ENCODE measurements around the gene CACNA1C.

Gene CACNA1C

GRCh38 chr12:2393996-2394395 is 341.2 kb downstream of the CACNA1C start:
- DNase-seq, result no peak

- peak in 2 of 14 donors; percentile 1 to 8 for DNase-seq
Measured at GRCh38 chr12:2395354-2395977, 342.7 kb downstream of the CACNA1C start.

- DNase-seq, result peak in 1 of 14 donors; percentile 35
Measured at GRCh38 chr12:2396448-2396871, 343.7 kb downstream of the CACNA1C start.

- DNase-seq, result peak in 4 of 14 donors; percentile 4 to 52 (median 8)
Measured at GRCh38 chr12:2397356-2398045, 344.7 kb downstream of the CACNA1C start.

- no peak for DNase-seq
Measured at GRCh38 chr12:2401040-2401439, 348.3 kb downstream of the CACNA1C start.

GRCh38 chr12:2402073-2402579 is 349.3 kb downstream of the CACNA1C start:
- no peak for DNase-seq

- DNase-seq, result no peak
Measured at GRCh38 chr12:2403221-2403976, 350.6 kb downstream of the CACNA1C start.

- no peak for DNase-seq
Measured at GRCh38 chr12:2405039-2405438, 352.3 kb downstream of the CACNA1C start.

GRCh38 chr12:2406903-2407302 is 354.1 kb downstream of the CACNA1C start:
- no peak for DNase-seq

- no peak for DNase-seq
Measured at GRCh38 chr12:2408262-2408661, 355.5 kb downstream of the CACNA1C start.

- DNase-seq, result no peak
Measured at GRCh38 chr12:2409656-2410265, 357.0 kb downstream of the CACNA1C start.

- DNase-seq, result no peak
Measured at GRCh38 chr12:2410496-2410895, 357.7 kb downstream of the CACNA1C start.

- DNase-seq, result no peak
Measured at GRCh38 chr12:2411011-2411410, 358.2 kb downstream of the CACNA1C start.

- DNase-seq, result no peak
Measured at GRCh38 chr12:2411616-2412304, 359.0 kb downstream of the CACNA1C start.

- no peak for DNase-seq
Measured at GRCh38 chr12:2412305-2412643, 359.5 kb downstream of the CACNA1C start.

- no peak for DNase-seq
Measured at GRCh38 chr12:2413301-2413700, 360.5 kb downstream of the CACNA1C start.

GRCh38 chr12:2413999-2414792 is 361.4 kb downstream of the CACNA1C start:
- no peak for DNase-seq

GRCh38 chr12:2414810-2415567 is 362.2 kb downstream of the CACNA1C start:
- DNase-seq, result no peak

- no peak for DNase-seq
Measured at GRCh38 chr12:2415568-2415944, 362.8 kb downstream of the CACNA1C start.

GRCh38 chr12:2416158-2416557 is 363.4 kb downstream of the CACNA1C start:
- no peak for DNase-seq
